ENCODE measurements around the gene TIMD4. TPM values are rescaled to one million over a fixed set of nuclear protein-coding genes. Genes with fewer than 3 reads are reported as not detected.

The TIMD4 gene
- total RNA-seq, 1 experiment from 2014 or later = not detected

DNA sequence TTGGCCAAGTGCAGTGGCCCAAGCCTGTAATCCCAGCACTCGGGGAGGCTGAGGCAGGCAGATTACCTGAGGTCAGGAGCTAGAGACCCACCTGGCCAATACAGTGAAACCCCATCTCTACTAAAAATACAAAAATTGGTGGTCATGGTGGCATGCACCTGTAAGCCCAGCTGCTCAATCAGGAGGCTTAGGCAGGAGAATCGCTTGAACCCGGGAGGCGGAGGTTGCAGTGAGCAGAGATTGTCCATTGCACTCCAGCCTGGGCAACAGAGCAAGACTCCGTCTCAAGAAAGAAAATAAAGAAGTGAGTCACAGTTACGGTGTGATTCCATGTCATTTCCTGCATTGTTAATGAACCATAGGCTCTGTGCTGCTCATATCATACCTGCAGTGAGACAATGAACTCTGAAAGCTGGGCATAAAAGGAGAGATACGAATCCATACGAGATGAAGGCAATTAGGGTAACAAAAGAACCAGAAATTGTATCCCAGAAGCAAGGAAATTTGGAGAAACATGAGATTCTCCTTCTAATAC, 44.6 kb downstream of the TIMD4 start:
- H2BK120ac ChIP-seq (ENCODE audit: low read depth, low read length, poor library complexity, severe bottlenecking) = no peak overlapping the region
- Mint-ChIP-seq H3K4me1 (peaks cover 35 to 50% of the 10 kb centered on the region in 2 experiments), H3K27ac (no peak overlapping the region), H3K36me3 (ENCODE audit: insufficient read depth in 1 of 3, low read depth in 3 of 3) (peaks cover 0 to 2% (median 0%) of the 10 kb centered on the region in 3 experiments; a peak in 3 of 7 replicates), H3K9me3 (no peaks in the 10 kb centered on the region; a peak in 1 of 5 replicates), H3K4me3 (no peak overlapping the region), H3K27me3 (ENCODE audit: low read depth) (peaks cover 39% of the 10 kb centered on the region)
- H2BK20ac ChIP-seq (ENCODE audit: low read depth, low read length, poor library complexity, severe bottlenecking) = no peak overlapping the region
- TF ChIP-seq CTCF (conservative IDR thresholded peaks at IDR 0.05) = no peak
- H3K4ac ChIP-seq (ENCODE audit: low read depth, low read length) = no peak overlapping the region
- H2AK5ac ChIP-seq (ENCODE audit: insufficient read length, low read length) = no peak overlapping the region
- H3K79me2 ChIP-seq (ENCODE audit: insufficient read depth, low read length) = no peaks in the 10 kb centered on the region
- no peaks in the 10 kb centered on the region for H3K23me2 ChIP-seq (ENCODE audit: insufficient read length, low read depth, low read length, poor library complexity, severe bottlenecking)
- H3K14ac ChIP-seq (ENCODE audit: insufficient read depth, low read length) = no peak overlapping the region
- no peak overlapping the region for H2BK15ac ChIP-seq (ENCODE audit: low read depth, low read length)
- H3K27ac ChIP-seq (ENCODE audit: insufficient read length, low read depth, low read length) = no peak overlapping the region
- no peak overlapping the region for H2BK5ac ChIP-seq (ENCODE audit: insufficient read length, low read length)
- no peak overlapping the region for H3K18ac ChIP-seq (ENCODE audit: insufficient read length, low read depth, low read length)
- H3K9ac ChIP-seq (ENCODE audit: extremely low read depth, insufficient read length, low read length) = no peak overlapping the region
- DNase-seq = no peak
- no peak overlapping the region for H4K5ac ChIP-seq (ENCODE audit: insufficient read length, low read depth, low read length)
- no peaks in the 10 kb centered on the region for H3K79me1 ChIP-seq (ENCODE audit: insufficient read depth, low read depth, low read length, poor library complexity, severe bottlenecking)
- 0 out of 2 replicates have a peak, but pooled peaks cover 2% of the 10 kb centered on the region for H3K27me3 ChIP-seq (ENCODE audit: insufficient read depth, low read length)
- no peak overlapping the region for H3T11ph ChIP-seq (ENCODE audit: low read length)
- no peak overlapping the region for H4K8ac ChIP-seq (replicated peaks; ENCODE audit: insufficient read length, low read depth, low read length)
- H3K4me2 ChIP-seq (ENCODE audit: insufficient read depth, insufficient read length, low read length) = no peak overlapping the region
- peaks cover 13% of the 10 kb centered on the region; the same call in 1 of the 2 replicates for H3K4me1 ChIP-seq (ENCODE audit: insufficient read depth, low read length)
- H3K56ac ChIP-seq (ENCODE audit: insufficient read length, low read depth, low read length) = no peak overlapping the region
- no peak overlapping the region for H2AFZ ChIP-seq (ENCODE audit: low read length)
- no peaks in the 10 kb centered on the region for H4K20me1 ChIP-seq (ENCODE audit: control insufficient read depth, insufficient read depth, insufficient read length)
- H4K91ac ChIP-seq (ENCODE audit: insufficient read length, low read depth, low read length) = no peak overlapping the region
- WGBS (ENCODE audit: extremely low coverage, insufficient read length, low lambda C conversion rate) = no CpG with 5 or more reads among the region's 8 CpGs
- H3K23ac ChIP-seq (ENCODE audit: insufficient read length, low read depth, low read length) = no peak overlapping the region
- no peaks in the 10 kb centered on the region for H3K9me3 ChIP-seq (ENCODE audit: control insufficient read depth, low read depth, low read length)
- no peak overlapping the region for H2BK12ac ChIP-seq (ENCODE audit: insufficient read length, low read depth, low read length)

Measured in H9 (cell line).